ENCODE results near the gene PNISR.

GRCh38 chr6:99393366-99393697, 31.8 kb downstream of the PNISR start:
- TF ChIP-seq CTCF (IDR thresholded peaks at IDR 0.05) = no peak
- no peak for TF ChIP-seq POLR2A (IDR thresholded peaks at IDR 0.05)

All from lower leg skin (tissue), 3 donors.